ENCODE measurements around the gene CEP68. TPM values are rescaled to one million over a fixed set of nuclear protein-coding genes. Genes with fewer than 3 reads are reported as not detected.
A peak's percentile ranks its signal among the peaks of the same experiment; 100 is the strongest.

Gene CEP68
- total RNA-seq, 1 experiment from 2014 or later = 11.2 TPM

- Histone ChIP-seq H4K20me1 (ENCODE audit: insufficient read depth) (no peaks in the 10 kb centered on the region), H3K4me3 (replicated peaks in 1 of 2; ENCODE audit: low read depth in 1 of 2, low read length in 2 of 2) (no peak overlapping the region), H3K4me1 (ENCODE audit: control insufficient read depth in 1 of 2, insufficient read depth in 2 of 2, low read length in 2 of 2) (peaks cover 37 to 59% of the 10 kb centered on the region in 2 experiments)
Measured at GRCh38 chr2:65069439-65069824, 13.2 kb downstream of the CEP68 start.

More at GRCh38 chr2:65069439-65069824, 13.2 kb downstream of the CEP68 start:
- no peaks in the 10 kb centered on the region for H3K27me3 ChIP-seq (ENCODE audit: insufficient read depth, low read length)
- TF ChIP-seq REST (IDR thresholded peaks at IDR 0.05; ENCODE audit: low read depth) (no peak), CEBPB (IDR thresholded peaks at IDR 0.05; ENCODE audit: low read depth) (no peak), EZH2 (IDR thresholded peaks at IDR 0.05) (no peak), SRF (IDR thresholded peaks at IDR 0.05; ENCODE audit: low read depth) (no peak), FOSL1 (IDR thresholded peaks at IDR 0.05; ENCODE audit: low read depth) (no peak), EGR1 (IDR thresholded peaks at IDR 0.05; ENCODE audit: low read depth) (no peak), EZH2phosphoT487 (IDR thresholded peaks at IDR 0.05; ENCODE audit: borderline replicate concordance) (no peak), POLR2A (IDR thresholded peaks at IDR 0.05; ENCODE audit: borderline replicate concordance, extremely low read depth, insufficient read depth, insufficient read length) (no peak)
- no peak for ATAC-seq
- H3K9me2 ChIP-seq (ENCODE audit: insufficient read depth) = no peaks in the 10 kb centered on the region
- no peak overlapping the region for H2AFZ ChIP-seq (ENCODE audit: low read depth, low read length, poor library complexity, severe bottlenecking)
- intact Hi-C loops (cut with micrococcal nuclease) = no loop called here
- 0 out of 4 replicates have a peak, but pooled peaks cover 2 to 6% of the 10 kb centered on the region in 2 experiments for H3K36me3 ChIP-seq (ENCODE audit: control insufficient read depth in 1 of 2, insufficient read depth in 2 of 2, low read length in 2 of 2)
- no TSS peak for BruUV-seq (replicated peaks)
- no peak overlapping the region for H3K9ac ChIP-seq (ENCODE audit: low read length)
- RAD21 ChIA-PET (ENCODE audit: low non-redundant PET in 1 of 2, low total read pairs in 2 of 2, uncharacterized antibody in 2 of 2, unreplicated experiment in 2 of 2) = no interaction called here
- CTCF ChIA-PET = no interaction called here
- no peak for DNase-seq (ENCODE audit: low read depth, low spot score)
- H3K27ac ChIP-seq (ENCODE audit: low read depth, low read length) = peak overlapping the region; percentile 78
- POLR2A ChIA-PET = no interaction called here
- H3K9me3 ChIP-seq (ENCODE audit: control insufficient read depth in 1 of 2, insufficient read depth in 1 of 2, low read depth in 1 of 2, low read length in 2 of 2) = no peaks in the 10 kb centered on the region
- peaks cover 4% of the 10 kb centered on the region for H3K79me2 ChIP-seq (ENCODE audit: insufficient read depth, low read length)
- H3K4me2 ChIP-seq (ENCODE audit: low read length) = peak overlapping the region; percentile 69
